Peyer's patch (tissue), 4 donors: Measurements from ENCODE around the gene DHCR24. TPM values are rescaled to one million over a fixed set of nuclear protein-coding genes. Genes with fewer than 3 reads are reported as not detected.

Experiments
- DNase-seq, 3 donors: peaks; one replicate each; pipeline ENCODE4 v3.0.0-alpha.2; 2017 to 2019
- H3K27ac ChIP-seq, 4 donors: fragments of 200-600 bp; sonication (generic); one replicate each; pipeline ENCODE4 v1.5.1; 2016 to 2019
- H3K27me3 ChIP-seq, 2 donors: fragments of 200-600 bp; sonication (generic); one replicate each; pipeline ENCODE4 v1.5.1; 2019
- H3K36me3 ChIP-seq, 3 donors: fragments of 200-600 bp; sonication (generic); one replicate each; pipeline ENCODE4 v1.5.1; 2016 to 2019
- H3K4me1 ChIP-seq, 4 donors: fragments of 200-600 bp; sonication (generic); one replicate each; pipeline ENCODE4 v1.5.1; 2016 to 2019
- H3K4me3 ChIP-seq, 4 donors: fragments of 200-600 bp; sonication (generic); 1 replicate in 3 of 4; 2 replicates in 1 of 4; pipeline ENCODE4 v1.5.1; 2016 to 2019; ENCODE audit warnings: mild to moderate bottlenecking in 1 of 4
- H3K9me3 ChIP-seq, 4 donors: fragments of 200-600 bp; sonication (generic); one replicate each; pipeline ENCODE4 v1.5.1; 2016 to 2019; ENCODE audit warnings: mild to moderate bottlenecking in 1 of 4
- POLR2A ChIP-seq, 2 donors: fragments of 450-650 bp; IDR thresholded peaks; one replicate each; pipeline ENCODE4 v1.5.1; 2017; ENCODE audit warnings: antibody characterized with exemption in 2 of 2, mild to moderate bottlenecking in 2 of 2, moderate library complexity in 2 of 2
- total RNA-seq, 4 donors: library from RNA; depleted of rRNA; stranded (reverse); fragments of >200 nt; gene quantifications; one replicate each; pipeline ENCODE4 v1.1.0, GENCODE V29; 2016
- TF ChIP-seq, protein P1 (sequence below), 6 experiments: fragments of 450-650 bp in 4 of 6; fragments of 200-600 bp in 2 of 6; sonication (generic) in 1 of 6; IDR thresholded peaks; one replicate each; pipeline ENCODE4 v1.5.1; 2017 to 2019; ENCODE audit warnings: antibody characterized with exemption in 6 of 6, mild to moderate bottlenecking in 3 of 6, moderate library complexity in 1 of 6

The DHCR24 gene
- total RNA-seq, 4 donors from 2014 or later, result 15.7 to 119 (median 110) TPM

DNA sequence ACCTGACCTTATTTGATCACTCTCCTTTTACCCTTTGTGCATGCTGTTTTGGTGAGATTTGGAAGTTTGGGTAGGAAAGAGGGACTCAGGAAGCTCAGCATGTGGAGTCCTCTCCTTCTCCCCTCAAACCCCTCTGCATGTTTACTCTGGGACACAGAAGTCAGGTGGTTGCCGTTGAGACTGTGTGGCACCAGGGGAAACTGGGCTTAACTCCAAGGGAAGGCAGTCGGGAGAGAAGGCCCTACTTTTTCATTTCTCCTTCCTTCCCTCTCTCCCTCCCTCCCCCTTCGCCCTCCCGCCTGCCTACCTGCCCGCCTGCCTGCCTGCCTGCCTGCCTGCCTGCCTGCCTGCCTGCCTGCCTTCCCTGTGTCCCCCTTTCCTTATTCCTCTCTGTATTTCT, 51.0 kb downstream of the DHCR24 start:
- peaks cover 0 to 3% (median 0%) of the 10 kb centered on the region in 4 donors for H3K9me3 ChIP-seq
- no peaks in the 10 kb centered on the region for H3K36me3 ChIP-seq
- no peaks in the 10 kb centered on the region for H3K4me1 ChIP-seq
- H3K27me3 ChIP-seq, result no peaks in the 10 kb centered on the region
- TF ChIP-seq POLR2A (IDR thresholded peaks at IDR 0.05), result no peak
- TF ChIP-seq, protein P1, sequence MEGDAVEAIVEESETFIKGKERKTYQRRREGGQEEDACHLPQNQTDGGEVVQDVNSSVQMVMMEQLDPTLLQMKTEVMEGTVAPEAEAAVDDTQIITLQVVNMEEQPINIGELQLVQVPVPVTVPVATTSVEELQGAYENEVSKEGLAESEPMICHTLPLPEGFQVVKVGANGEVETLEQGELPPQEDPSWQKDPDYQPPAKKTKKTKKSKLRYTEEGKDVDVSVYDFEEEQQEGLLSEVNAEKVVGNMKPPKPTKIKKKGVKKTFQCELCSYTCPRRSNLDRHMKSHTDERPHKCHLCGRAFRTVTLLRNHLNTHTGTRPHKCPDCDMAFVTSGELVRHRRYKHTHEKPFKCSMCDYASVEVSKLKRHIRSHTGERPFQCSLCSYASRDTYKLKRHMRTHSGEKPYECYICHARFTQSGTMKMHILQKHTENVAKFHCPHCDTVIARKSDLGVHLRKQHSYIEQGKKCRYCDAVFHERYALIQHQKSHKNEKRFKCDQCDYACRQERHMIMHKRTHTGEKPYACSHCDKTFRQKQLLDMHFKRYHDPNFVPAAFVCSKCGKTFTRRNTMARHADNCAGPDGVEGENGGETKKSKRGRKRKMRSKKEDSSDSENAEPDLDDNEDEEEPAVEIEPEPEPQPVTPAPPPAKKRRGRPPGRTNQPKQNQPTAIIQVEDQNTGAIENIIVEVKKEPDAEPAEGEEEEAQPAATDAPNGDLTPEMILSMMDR (IDR thresholded peaks at IDR 0.05), result no peak
- no peak overlapping the region for H3K27ac ChIP-seq
- no peak for DNase-seq
- H3K4me3 ChIP-seq, result no peak overlapping the region

- H3K36me3 ChIP-seq, result peaks cover 0 to 3% (median 0%) of the 10 kb centered on the region in 3 donors
- H3K9me3 ChIP-seq, result peaks cover 0 to 3% (median 0%) of the 10 kb centered on the region in 4 donors
- H3K27ac ChIP-seq, result no peak overlapping the region
- no peak overlapping the region for H3K4me3 ChIP-seq
- no peak for DNase-seq
- H3K4me1 ChIP-seq, result no peaks in the 10 kb centered on the region
- TF ChIP-seq, protein P1 (IDR thresholded peaks at IDR 0.05), result no peak
- no peak for TF ChIP-seq POLR2A (IDR thresholded peaks at IDR 0.05)
- H3K27me3 ChIP-seq, result no peaks in the 10 kb centered on the region
Measured at GRCh38 chr1:54835131-54835898, 51.7 kb downstream of the DHCR24 start.

DNA sequence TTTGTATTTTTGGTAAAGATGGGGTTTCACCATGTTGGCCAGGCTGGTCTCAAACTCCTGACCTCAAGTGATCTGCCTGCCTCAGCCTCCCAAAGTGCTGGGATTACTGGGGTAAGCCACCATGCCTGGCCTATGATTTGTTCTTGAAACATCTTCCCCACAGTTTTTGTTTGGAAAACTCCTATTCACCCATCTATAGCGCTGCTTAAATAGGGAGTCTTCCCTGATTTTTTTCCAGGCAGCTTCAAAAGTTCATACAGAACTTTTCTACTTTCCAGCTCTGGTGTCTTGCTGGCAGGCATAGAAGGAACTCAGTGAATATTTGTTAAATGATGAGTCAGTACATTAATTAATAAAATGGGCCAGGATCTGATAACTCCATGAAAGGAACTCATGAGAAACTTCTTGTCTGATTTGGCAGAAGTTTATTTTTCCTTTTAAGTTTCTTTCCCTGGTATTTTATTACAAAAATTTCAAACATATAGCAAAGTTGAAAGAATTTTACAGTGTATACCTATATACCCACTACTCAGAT, 52.9 kb downstream of the DHCR24 start:
- Histone ChIP-seq H3K4me1 (no peaks in the 10 kb centered on the region), H3K27ac (no peak overlapping the region), H3K4me3 (no peak overlapping the region), H3K36me3 (peaks cover 0 to 6% (median 0%) of the 10 kb centered on the region in 3 donors), H3K27me3 (no peaks in the 10 kb centered on the region), H3K9me3 (peaks cover 0 to 3% (median 0%) of the 10 kb centered on the region in 4 donors)
- TF ChIP-seq, protein P1 (IDR thresholded peaks at IDR 0.05), result no peak
- no peak for TF ChIP-seq POLR2A (IDR thresholded peaks at IDR 0.05)
- no peak for DNase-seq

DNA sequence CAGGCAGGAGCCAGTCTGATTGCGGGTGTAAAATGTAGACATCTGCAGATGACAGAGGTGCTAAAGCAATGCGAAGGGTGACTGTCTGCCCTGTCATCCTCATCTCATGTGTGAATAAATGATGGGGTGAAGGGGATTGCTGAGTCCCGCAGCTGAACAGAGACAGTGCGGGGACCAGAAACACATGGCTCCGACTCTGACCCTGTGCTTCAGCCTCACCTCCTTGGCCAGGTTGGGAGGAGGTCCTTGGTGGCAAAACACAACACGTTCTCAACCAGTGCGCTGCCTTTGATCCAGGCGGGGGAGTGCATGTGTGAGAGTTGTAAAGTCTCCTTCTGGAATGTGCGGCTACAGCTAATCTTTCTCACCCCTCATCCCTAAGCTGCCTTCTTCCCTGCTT, 53.9 kb downstream of the DHCR24 start:
- Histone ChIP-seq H3K27ac (no peak overlapping the region), H3K4me1 (no peaks in the 10 kb centered on the region), H3K27me3 (no peaks in the 10 kb centered on the region), H3K4me3 (no peak overlapping the region), H3K36me3 (peaks cover 0 to 6% (median 0%) of the 10 kb centered on the region in 3 donors), H3K9me3 (peaks cover 0 to 3% (median 2%) of the 10 kb centered on the region in 4 donors)
- no peak for DNase-seq
- TF ChIP-seq POLR2A (IDR thresholded peaks at IDR 0.05), result no peak
- TF ChIP-seq, protein P1 (IDR thresholded peaks at IDR 0.05), result no peak

DNA sequence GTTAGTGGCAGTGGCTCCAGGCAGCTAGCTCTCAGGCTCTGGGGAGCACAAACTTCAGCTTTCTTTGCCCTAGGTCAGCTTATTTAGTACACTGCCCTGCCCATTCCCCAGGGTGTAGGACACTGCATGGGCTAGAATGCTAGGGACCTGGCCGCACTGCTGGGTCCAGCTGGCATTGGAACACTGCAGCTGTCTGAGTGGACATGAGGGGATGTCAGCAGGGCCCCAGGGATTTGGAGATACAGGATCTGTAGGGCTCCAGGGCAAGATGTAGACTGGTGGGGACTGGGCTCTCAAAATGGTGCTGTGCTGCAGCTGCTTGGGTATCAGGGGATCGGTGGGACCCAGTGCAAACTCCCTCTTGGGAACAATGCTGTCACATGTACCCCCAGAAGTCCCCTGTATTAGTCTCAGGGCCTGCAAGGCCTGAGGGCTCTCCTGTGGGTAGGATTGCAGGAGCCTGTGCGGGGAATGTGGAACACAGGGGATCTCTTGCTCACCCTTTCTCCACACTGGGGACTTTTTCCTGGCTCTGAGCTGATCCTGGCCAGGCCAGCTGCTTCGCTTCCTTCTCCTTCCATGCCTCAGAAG, 60.7 kb downstream of the DHCR24 start:
- peaks cover 0 to 15% (median 4%) of the 10 kb centered on the region in 4 donors for H3K9me3 ChIP-seq
- DNase-seq, result no peak

More for the DNA sequence above, 60.7 kb downstream of the DHCR24 start:
- Histone ChIP-seq H3K27me3 (no peaks in the 10 kb centered on the region), H3K4me3 (no peak overlapping the region), H3K36me3 (peaks cover 0 to 17% (median 0%) of the 10 kb centered on the region in 3 donors), H3K4me1 (no peaks in the 10 kb centered on the region), H3K27ac (no peak overlapping the region)
- TF ChIP-seq POLR2A (IDR thresholded peaks at IDR 0.05), result no peak
- TF ChIP-seq, protein P1 (IDR thresholded peaks at IDR 0.05), result no peak
